Endothelial cell of umbilical vein (primary cell): Measurements from ENCODE around the gene OTUD6A.

Source experiments
- CTCF ChIP-seq, 2 donors: IDR thresholded peaks; 1 replicate in 1 of 2; 2 replicates in 1 of 2; pipeline ENCODE4 v1.5.1; 2011; ENCODE audit warnings: low read length in 2 of 2, mild to moderate bottlenecking in 2 of 2, moderate library complexity in 2 of 2, control low read depth in 1 of 2, inconsistent platforms in 1 of 2, low read depth in 1 of 2; ENCODE audit not compliant: insufficient read depth in 1 of 2; ENCODE audit errors: extremely low read depth in 1 of 2
- EZH2 ChIP-seq: IDR thresholded peaks from 2 replicates; pipeline ENCODE4 v1.6.1; 2012; ENCODE audit warnings: borderline replicate concordance, low read depth, mild to moderate bottlenecking, moderate library complexity, low read length, inconsistent platforms; ENCODE audit not compliant: severe bottlenecking
- FOS ChIP-seq: IDR thresholded peaks from 2 replicates; pipeline ENCODE4 v1.6.1; 2011; ENCODE audit warnings: mild to moderate bottlenecking, low read length, moderate library complexity, borderline replicate concordance; ENCODE audit not compliant: insufficient read depth
- GATA2 ChIP-seq: IDR thresholded peaks from 2 replicates; pipeline ENCODE4 v1.7.0; 2011; ENCODE audit warnings: low read depth, mild to moderate bottlenecking, moderate library complexity, mixed read lengths, low read length; ENCODE audit not compliant: insufficient read length, insufficient read depth
- JUN ChIP-seq: IDR thresholded peaks from 2 replicates; pipeline ENCODE4 v1.6.1; 2011; ENCODE audit warnings: borderline replicate concordance, low read depth; ENCODE audit not compliant: insufficient read length, insufficient read depth
- MYC ChIP-seq: IDR thresholded peaks from one replicate; pipeline ENCODE4 v1.6.1; 2011; ENCODE audit warnings: mild to moderate bottlenecking, low read depth, low read length
- POLR2A ChIP-seq: IDR thresholded peaks from 2 replicates; pipeline ENCODE4 v1.6.1; 2012; ENCODE audit warnings: low read depth, mild to moderate bottlenecking, control low read depth, low read length
- POLR2AphosphoS5 ChIP-seq: IDR thresholded peaks from 2 replicates; pipeline ENCODE4 v1.6.1; 2012; ENCODE audit warnings: low read depth, mild to moderate bottlenecking, control low read depth, low read length, moderate library complexity; ENCODE audit not compliant: insufficient read depth

DNA sequence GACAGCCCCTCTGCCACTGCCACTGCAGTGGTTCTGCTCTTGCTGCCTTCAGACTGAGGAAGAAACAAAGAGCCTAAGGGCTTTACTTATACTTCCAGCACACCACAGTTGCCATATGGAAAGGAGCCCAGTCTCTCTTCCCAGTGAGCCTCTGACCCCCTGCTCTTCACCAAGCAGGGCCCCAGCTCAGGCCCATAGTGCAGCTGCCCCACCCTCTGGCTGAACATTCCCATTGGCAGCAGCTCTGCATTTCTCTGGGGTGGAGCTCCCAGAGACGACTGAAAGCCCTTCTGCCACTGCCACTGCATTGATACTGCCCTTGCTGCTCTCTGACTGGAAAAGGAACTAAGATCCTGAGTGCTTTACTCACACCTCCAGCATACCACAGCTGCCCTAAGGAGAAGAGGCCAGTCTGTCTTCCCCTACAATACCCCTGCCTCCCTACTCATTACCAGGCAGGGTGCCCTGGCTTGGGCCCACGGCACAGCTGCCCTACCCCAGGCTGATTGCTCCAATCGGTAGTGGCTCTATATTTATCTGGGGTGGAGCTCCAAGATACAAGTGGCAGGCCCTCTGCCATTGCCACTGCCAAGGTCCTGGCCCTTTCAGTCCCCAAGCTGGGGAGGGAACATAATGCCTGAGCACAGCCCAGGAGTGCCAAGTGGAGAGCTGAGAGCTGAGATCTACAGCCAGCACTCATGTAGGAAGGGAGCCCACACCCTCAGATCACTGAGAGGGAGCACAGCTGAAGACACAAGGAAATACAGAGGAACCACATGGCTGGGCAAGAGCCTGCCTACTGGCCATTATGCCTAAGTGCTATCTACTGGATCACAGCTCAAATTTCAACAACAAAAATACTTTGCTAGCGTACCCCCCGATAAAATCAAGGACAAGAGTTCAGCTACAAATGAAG lies 48.5 kb upstream of the OTUD6A start:
- TF ChIP-seq CTCF (IDR thresholded peaks at IDR 0.05; ENCODE audit: extremely low read depth in 1 of 2, insufficient read depth in 1 of 2, low read depth in 1 of 2, low read length in 2 of 2) = no peak
- TF ChIP-seq POLR2AphosphoS5 = no peak
- no peak for TF ChIP-seq EZH2
- TF ChIP-seq FOS = no peak
- no peak for TF ChIP-seq POLR2A
- TF ChIP-seq GATA2 = no peak
- no peak for TF ChIP-seq MYC
- no peak for TF ChIP-seq JUN
